PFSK-1 (cell line): ENCODE measurements around the gene DYNLT5.

ENCODE experiments used
- POLR2AphosphoS5 ChIP-seq: IDR thresholded peaks from 2 replicates; pipeline ENCODE4 v1.6.1; 2012; ENCODE audit warnings: low read depth, mild to moderate bottlenecking, control low read depth, low read length, moderate library complexity
- SIN3A ChIP-seq: IDR thresholded peaks from 2 replicates; pipeline ENCODE4 v1.6.1; 2012; ENCODE audit warnings: mild to moderate bottlenecking, low read length, moderate library complexity, borderline replicate concordance; ENCODE audit not compliant: insufficient read depth

GRCh38 chr1:66758241-66758755, 6.0 kb downstream of the DYNLT5 start:
- TF ChIP-seq POLR2AphosphoS5 (no peak), SIN3A (no peak)
